Chondrocyte (in vitro differentiated cells): Measurements from ENCODE around the gene C15orf62. TPM values are rescaled to one million over a fixed set of nuclear protein-coding genes. Genes with fewer than 3 reads are reported as not detected.
A peak's percentile ranks its signal among the peaks of the same experiment; 100 is the strongest.

Source experiments
- DNase-seq: peaks from one replicate; pipeline ENCODE4 v3.0.0; 2021; ENCODE audit warnings: mixed read lengths, low spot score
- H3K27ac Mint-ChIP-seq: one replicate; pipeline ENCODE4 v1.8.0; 2021; ENCODE audit warnings: mild to moderate bottlenecking, moderate library complexity, mixed read lengths; ENCODE audit not compliant: unreplicated experiment
- H3K27me3 Mint-ChIP-seq: 2 replicates; pipeline ENCODE4 v1.8.0; 2021; ENCODE audit warnings: low read depth, mixed read lengths
- H3K36me3 Mint-ChIP-seq: 2 replicates; pipeline ENCODE4 v1.8.0; 2021; ENCODE audit warnings: low read depth, mixed read lengths
- H3K4me1 Mint-ChIP-seq: 2 replicates; pipeline ENCODE4 v1.8.0; 2021; ENCODE audit warnings: low read depth, mild to moderate bottlenecking, mixed read lengths
- H3K4me3 Mint-ChIP-seq: one replicate; pipeline ENCODE4 v1.8.0; 2021; ENCODE audit warnings: mild to moderate bottlenecking, moderate library complexity, mixed read lengths; ENCODE audit not compliant: unreplicated experiment
- H3K9me3 Mint-ChIP-seq: 2 replicates; pipeline ENCODE4 v1.8.0; 2021; ENCODE audit warnings: low read depth, mixed read lengths
- CTCF ChIP-seq: fragments of 200-600 bp; sonication (generic); IDR thresholded peaks from 2 replicates; pipeline ENCODE4 v1.5.0; 2021; ENCODE audit warnings: antibody characterized with exemption, mild to moderate bottlenecking, moderate library complexity
- long read RNA-seq: library from polyadenylated mRNA; stranded (forward); transcript quantifications from one replicate; pipeline ENCODE4 v2.0.0, GENCODE V29; 2021
- total RNA-seq: library from RNA; stranded (reverse); gene quantifications from 3 replicates; pipeline ENCODE4 v1.2.1, GENCODE V29; 2021

Gene C15orf62, protein sequence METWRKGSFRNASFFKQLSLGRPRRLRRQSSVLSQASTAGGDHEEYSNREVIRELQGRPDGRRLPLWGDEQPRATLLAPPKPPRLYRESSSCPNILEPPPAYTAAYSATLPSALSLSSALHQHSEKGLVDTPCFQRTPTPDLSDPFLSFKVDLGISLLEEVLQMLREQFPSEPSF
- total RNA-seq = 0.12 TPM in 1 of 3 replicates, not detected in the others
- long read RNA-seq = 0 reads

DNA sequence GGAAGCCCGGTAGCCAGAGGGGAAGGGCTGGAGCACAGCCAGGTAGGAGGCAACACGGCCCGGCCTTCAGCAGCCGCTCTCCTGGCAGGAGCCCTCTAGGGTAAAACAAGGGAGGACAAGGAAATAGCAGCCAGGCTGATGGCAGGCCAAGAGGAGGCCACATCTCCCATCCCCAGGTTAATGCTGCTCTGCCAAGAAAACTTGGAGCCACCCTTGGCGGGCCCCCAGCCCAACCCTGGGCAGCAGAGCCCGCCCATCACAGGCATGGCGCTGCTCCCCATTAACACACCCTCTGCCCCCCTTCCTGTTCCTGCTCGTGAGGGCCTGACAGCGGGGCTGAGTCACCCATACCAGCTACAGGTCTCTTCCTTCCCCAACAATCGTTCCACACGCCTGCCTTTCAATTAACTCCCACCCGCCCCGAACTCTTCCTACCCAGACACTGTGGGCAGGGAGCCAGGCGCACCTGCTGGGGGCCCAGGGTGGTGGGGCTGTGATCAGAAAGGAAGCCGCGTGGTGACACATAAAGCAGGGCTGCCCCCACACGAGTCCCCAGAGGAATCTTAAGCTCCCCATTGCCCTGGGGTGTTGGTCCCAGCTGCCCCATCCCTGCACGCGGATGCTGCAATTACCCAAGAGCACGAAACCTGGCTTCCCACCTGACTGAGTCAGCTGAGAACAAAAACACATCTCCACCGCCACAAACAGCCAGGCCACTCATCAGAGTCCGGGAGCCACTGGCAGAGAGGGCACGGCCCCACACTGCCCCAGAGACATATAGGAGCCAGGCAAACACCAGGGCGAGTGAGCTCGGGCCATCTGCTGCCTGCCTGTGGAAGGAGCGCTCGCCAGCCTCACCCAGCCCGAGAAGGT, at the start of gene C15orf62:
TSS of gene C15orf62 (plus strand) at position 707 of the 873 bp plus-strand sequence. CDS start 516 bp downstream, outside the sequence.
- H3K27me3 Mint-ChIP-seq = no peaks in the 10 kb centered on the region
- H3K4me1 Mint-ChIP-seq = peaks cover 38% of the 10 kb centered on the region
- H3K36me3 Mint-ChIP-seq = peaks cover 6% of the 10 kb centered on the region
- no peak for TF ChIP-seq CTCF
- peak within 1 kb of the TSS; percentile 57 for H3K27ac Mint-ChIP-seq
- no peaks in the 10 kb centered on the region for H3K9me3 Mint-ChIP-seq
- H3K4me3 Mint-ChIP-seq = no peak within 1 kb of the TSS
- DNase-seq = no peak

GRCh38 chr15:40721701-40722100, 48.1 kb upstream of the C15orf62 start:
- TF ChIP-seq CTCF = no peak
- peaks cover 3% of the 10 kb centered on the region for H3K36me3 Mint-ChIP-seq
- H3K9me3 Mint-ChIP-seq = no peaks in the 10 kb centered on the region
- no peak for DNase-seq
- H3K4me1 Mint-ChIP-seq = no peaks in the 10 kb centered on the region
- no peak overlapping the region for H3K27ac Mint-ChIP-seq
- H3K27me3 Mint-ChIP-seq = no peaks in the 10 kb centered on the region
- no peak overlapping the region for H3K4me3 Mint-ChIP-seq

DNA sequence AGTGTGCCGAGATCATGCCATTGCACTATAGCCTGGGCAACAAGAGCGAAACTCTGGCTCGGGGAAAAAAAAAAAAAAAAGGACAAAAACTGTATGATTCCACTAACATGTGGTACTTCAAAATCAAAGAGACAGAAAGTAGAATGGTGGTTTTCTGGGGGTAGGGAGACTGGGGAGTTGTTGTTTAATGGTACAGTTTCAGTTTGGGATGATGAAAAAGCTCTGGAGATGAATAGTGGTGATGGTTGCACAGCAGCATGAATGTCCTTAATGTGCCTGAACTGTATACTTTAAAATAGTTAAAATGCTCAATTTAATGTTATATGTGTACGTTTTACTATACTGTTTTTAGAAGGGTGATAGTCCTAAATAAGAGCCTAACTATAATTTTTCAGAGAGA, 47.4 kb upstream of the C15orf62 start:
- no peak for TF ChIP-seq CTCF
- H3K27me3 Mint-ChIP-seq = no peaks in the 10 kb centered on the region
- H3K27ac Mint-ChIP-seq = no peak overlapping the region
- no peak overlapping the region for H3K4me3 Mint-ChIP-seq
- H3K9me3 Mint-ChIP-seq = no peaks in the 10 kb centered on the region
- DNase-seq = no peak
- peaks cover 3% of the 10 kb centered on the region for H3K36me3 Mint-ChIP-seq
- H3K4me1 Mint-ChIP-seq = no peaks in the 10 kb centered on the region

DNA sequence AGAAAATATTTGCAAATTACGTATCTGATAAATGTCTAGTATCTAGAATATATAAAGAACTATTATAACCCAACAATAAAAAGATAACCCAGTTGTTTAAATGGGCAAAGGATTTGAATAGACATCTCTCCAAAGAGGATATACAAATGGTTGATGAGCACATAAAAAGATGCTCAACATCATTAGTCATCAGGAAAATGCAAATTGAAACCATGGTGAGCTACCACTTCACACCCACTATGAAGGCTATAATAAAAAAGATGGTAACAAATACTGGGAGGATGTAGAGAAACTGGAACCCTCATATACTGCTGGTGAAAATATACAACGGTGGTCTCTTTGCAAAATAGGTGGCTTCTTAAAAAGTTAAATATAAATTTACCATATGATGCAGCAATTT, 46.8 kb upstream of the C15orf62 start:
- peaks cover 3% of the 10 kb centered on the region for H3K36me3 Mint-ChIP-seq
- no peak for TF ChIP-seq CTCF
- DNase-seq = no peak
- no peaks in the 10 kb centered on the region for H3K4me1 Mint-ChIP-seq
- no peaks in the 10 kb centered on the region for H3K9me3 Mint-ChIP-seq
- no peak overlapping the region for H3K4me3 Mint-ChIP-seq
- no peaks in the 10 kb centered on the region for H3K27me3 Mint-ChIP-seq
- H3K27ac Mint-ChIP-seq = no peak overlapping the region

GRCh38 chr15:40723919-40724318, 45.9 kb upstream of the C15orf62 start:
- Mint-ChIP-seq H3K27me3 (no peaks in the 10 kb centered on the region), H3K36me3 (peaks cover 6% of the 10 kb centered on the region), H3K9me3 (no peaks in the 10 kb centered on the region), H3K4me1 (no peaks in the 10 kb centered on the region), H3K27ac (no peak overlapping the region), H3K4me3 (no peak overlapping the region)
- no peak for TF ChIP-seq CTCF
- DNase-seq = no peak
